ENCODE measurements around the gene FZD7.

Gene FZD7

GRCh38 chr2:202014759-202015211 is 18.9 kb upstream of the FZD7 start:
- no peak overlapping the region for H3K9ac ChIP-seq (ENCODE audit: low read length)
- no peak overlapping the region for H3K27ac ChIP-seq (ENCODE audit: low read length)
- H3K9me3 ChIP-seq (ENCODE audit: control insufficient read depth, low read depth, low read length) = no peaks in the 10 kb centered on the region
- H3K36me3 ChIP-seq (ENCODE audit: control insufficient read depth, low read depth, low read length) = no peaks in the 10 kb centered on the region
- H3K27me3 ChIP-seq (ENCODE audit: control insufficient read depth, insufficient read depth, low read length) = no peaks in the 10 kb centered on the region
- no peak overlapping the region for H3K4me3 ChIP-seq (ENCODE audit: low read length)
- peaks cover 7% of the 10 kb centered on the region for H3K4me1 ChIP-seq (ENCODE audit: control insufficient read depth, low read depth, low read length)

GRCh38 chr2:202015471-202015870 is 18.2 kb upstream of the FZD7 start:
- peaks cover 13% of the 10 kb centered on the region for H3K4me1 ChIP-seq (ENCODE audit: control insufficient read depth, low read depth, low read length)
- H3K27ac ChIP-seq (ENCODE audit: low read length) = no peak overlapping the region

GRCh38 chr2:202016579-202017227 is 17.0 kb upstream of the FZD7 start:
- Histone ChIP-seq H3K9me3 (ENCODE audit: control insufficient read depth, low read depth, low read length) (no peaks in the 10 kb centered on the region), H3K27me3 (ENCODE audit: control insufficient read depth, insufficient read depth, low read length) (no peaks in the 10 kb centered on the region), H3K27ac (ENCODE audit: low read length) (no peak overlapping the region), H3K4me1 (ENCODE audit: control insufficient read depth, low read depth, low read length) (peaks cover 14% of the 10 kb centered on the region), H3K36me3 (ENCODE audit: control insufficient read depth, low read depth, low read length) (no peaks in the 10 kb centered on the region), H3K4me3 (ENCODE audit: low read length) (no peak overlapping the region), H3K9ac (ENCODE audit: low read length) (no peak overlapping the region)

More at GRCh38 chr2:202015471-202015870, 18.2 kb upstream of the FZD7 start:
- H3K9me3 ChIP-seq (ENCODE audit: control insufficient read depth, low read depth, low read length) = no peaks in the 10 kb centered on the region
- H3K36me3 ChIP-seq (ENCODE audit: control insufficient read depth, low read depth, low read length) = no peaks in the 10 kb centered on the region
- no peaks in the 10 kb centered on the region for H3K27me3 ChIP-seq (ENCODE audit: control insufficient read depth, insufficient read depth, low read length)
- no peak overlapping the region for H3K9ac ChIP-seq (ENCODE audit: low read length)
- no peak overlapping the region for H3K4me3 ChIP-seq (ENCODE audit: low read length)

GRCh38 chr2:202017940-202018339 is 15.7 kb upstream of the FZD7 start:
- no peaks in the 10 kb centered on the region for H3K27me3 ChIP-seq (ENCODE audit: control insufficient read depth, insufficient read depth, low read length)
- peaks cover 18% of the 10 kb centered on the region for H3K4me1 ChIP-seq (ENCODE audit: control insufficient read depth, low read depth, low read length)
- H3K36me3 ChIP-seq (ENCODE audit: control insufficient read depth, low read depth, low read length) = no peaks in the 10 kb centered on the region
- no peak overlapping the region for H3K9ac ChIP-seq (ENCODE audit: low read length)
- no peak overlapping the region for H3K27ac ChIP-seq (ENCODE audit: low read length)
- no peaks in the 10 kb centered on the region for H3K9me3 ChIP-seq (ENCODE audit: control insufficient read depth, low read depth, low read length)
- no peak overlapping the region for H3K4me3 ChIP-seq (ENCODE audit: low read length)

- Histone ChIP-seq H3K36me3 (ENCODE audit: control insufficient read depth, low read depth, low read length) (no peaks in the 10 kb centered on the region), H3K4me3 (ENCODE audit: low read length) (no peak overlapping the region), H3K4me1 (ENCODE audit: control insufficient read depth, low read depth, low read length) (peaks cover 25% of the 10 kb centered on the region), H3K27me3 (ENCODE audit: control insufficient read depth, insufficient read depth, low read length) (no peaks in the 10 kb centered on the region), H3K9me3 (ENCODE audit: control insufficient read depth, low read depth, low read length) (no peaks in the 10 kb centered on the region), H3K9ac (ENCODE audit: low read length) (no peak overlapping the region), H3K27ac (ENCODE audit: low read length) (no peak overlapping the region)
Observed at GRCh38 chr2:202018950-202019349, 14.7 kb upstream of the FZD7 start.

- H3K36me3 ChIP-seq (ENCODE audit: control insufficient read depth, low read depth, low read length) = no peaks in the 10 kb centered on the region
- no peak overlapping the region for H3K9ac ChIP-seq (ENCODE audit: low read length)
- H3K9me3 ChIP-seq (ENCODE audit: control insufficient read depth, low read depth, low read length) = no peaks in the 10 kb centered on the region
- no peak overlapping the region for H3K27ac ChIP-seq (ENCODE audit: low read length)
- no peaks in the 10 kb centered on the region for H3K27me3 ChIP-seq (ENCODE audit: control insufficient read depth, insufficient read depth, low read length)
- no peak overlapping the region for H3K4me3 ChIP-seq (ENCODE audit: low read length)
- peaks cover 34% of the 10 kb centered on the region for H3K4me1 ChIP-seq (ENCODE audit: control insufficient read depth, low read depth, low read length)
Observed at GRCh38 chr2:202019689-202020450, 13.8 kb upstream of the FZD7 start.

GRCh38 chr2:202022755-202023154 is 10.9 kb upstream of the FZD7 start:
- Histone ChIP-seq H3K4me1 (ENCODE audit: control insufficient read depth, low read depth, low read length) (peaks cover 47% of the 10 kb centered on the region), H3K27ac (ENCODE audit: low read length) (no peak overlapping the region), H3K9me3 (ENCODE audit: control insufficient read depth, low read depth, low read length) (no peaks in the 10 kb centered on the region), H3K27me3 (ENCODE audit: control insufficient read depth, insufficient read depth, low read length) (peaks cover 7% of the 10 kb centered on the region), H3K9ac (ENCODE audit: low read length) (no peak overlapping the region), H3K4me3 (ENCODE audit: low read length) (no peak overlapping the region), H3K36me3 (ENCODE audit: control insufficient read depth, low read depth, low read length) (no peaks in the 10 kb centered on the region)

GRCh38 chr2:202023198-202023903 is 10.3 kb upstream of the FZD7 start:
- Histone ChIP-seq H3K27ac (ENCODE audit: low read length) (peak overlapping the region; percentile 69), H3K27me3 (ENCODE audit: control insufficient read depth, insufficient read depth, low read length) (peaks cover 7% of the 10 kb centered on the region), H3K9ac (ENCODE audit: low read length) (no peak overlapping the region), H3K4me3 (ENCODE audit: low read length) (peak overlapping the region; percentile 34), H3K36me3 (ENCODE audit: control insufficient read depth, low read depth, low read length) (no peaks in the 10 kb centered on the region), H3K9me3 (ENCODE audit: control insufficient read depth, low read depth, low read length) (no peaks in the 10 kb centered on the region), H3K4me1 (ENCODE audit: control insufficient read depth, low read depth, low read length) (peaks cover 47% of the 10 kb centered on the region)

- Histone ChIP-seq H3K9ac (ENCODE audit: low read length) (no peak overlapping the region), H3K4me3 (ENCODE audit: low read length) (peak overlapping the region; percentile 34)
Observed at GRCh38 chr2:202023904-202024266, 9.8 kb upstream of the FZD7 start.

GRCh38 chr2:202024871-202025270 is 8.8 kb upstream of the FZD7 start:
- no peak overlapping the region for H3K9ac ChIP-seq (ENCODE audit: low read length)
- H3K27me3 ChIP-seq (ENCODE audit: control insufficient read depth, insufficient read depth, low read length) = peaks cover 7% of the 10 kb centered on the region
- H3K27ac ChIP-seq (ENCODE audit: low read length) = no peak overlapping the region
- peaks cover 44% of the 10 kb centered on the region for H3K4me1 ChIP-seq (ENCODE audit: control insufficient read depth, low read depth, low read length)
- H3K4me3 ChIP-seq (ENCODE audit: low read length) = no peak overlapping the region
- H3K36me3 ChIP-seq (ENCODE audit: control insufficient read depth, low read depth, low read length) = no peaks in the 10 kb centered on the region
- no peaks in the 10 kb centered on the region for H3K9me3 ChIP-seq (ENCODE audit: control insufficient read depth, low read depth, low read length)

More at GRCh38 chr2:202023904-202024266, 9.8 kb upstream of the FZD7 start:
- no peaks in the 10 kb centered on the region for H3K9me3 ChIP-seq (ENCODE audit: control insufficient read depth, low read depth, low read length)
- H3K27ac ChIP-seq (ENCODE audit: low read length) = peak overlapping the region; percentile 69
- no peaks in the 10 kb centered on the region for H3K36me3 ChIP-seq (ENCODE audit: control insufficient read depth, low read depth, low read length)
- peaks cover 47% of the 10 kb centered on the region for H3K4me1 ChIP-seq (ENCODE audit: control insufficient read depth, low read depth, low read length)
- H3K27me3 ChIP-seq (ENCODE audit: control insufficient read depth, insufficient read depth, low read length) = peaks cover 7% of the 10 kb centered on the region

- no peak overlapping the region for H3K4me3 ChIP-seq (ENCODE audit: low read length)
- H3K27me3 ChIP-seq (ENCODE audit: control insufficient read depth, insufficient read depth, low read length) = peaks cover 7% of the 10 kb centered on the region
- H3K9me3 ChIP-seq (ENCODE audit: control insufficient read depth, low read depth, low read length) = no peaks in the 10 kb centered on the region
- no peak overlapping the region for H3K9ac ChIP-seq (ENCODE audit: low read length)
- no peak overlapping the region for H3K27ac ChIP-seq (ENCODE audit: low read length)
- peaks cover 46% of the 10 kb centered on the region for H3K4me1 ChIP-seq (ENCODE audit: control insufficient read depth, low read depth, low read length)
- no peaks in the 10 kb centered on the region for H3K36me3 ChIP-seq (ENCODE audit: control insufficient read depth, low read depth, low read length)
Observed at GRCh38 chr2:202025816-202026215, 7.8 kb upstream of the FZD7 start.

All from iPS-18a (cell line).